NB4 (cell line): ENCODE results near the gene NDST1.

Experiments used
- DNase-seq: peaks from one replicate; pipeline ENCODE4 v3.0.0; 2010; ENCODE audit warnings: low read depth
- H3K4me3 ChIP-seq: one replicate; pipeline ENCODE4 v1.5.1; 2011; ENCODE audit warnings: mild to moderate bottlenecking, low read depth, low read length, moderate library complexity
- MAX ChIP-seq: IDR thresholded peaks from 2 replicates; pipeline ENCODE4 v1.6.1; 2011; ENCODE audit warnings: low read depth, low read length
- MYC ChIP-seq: IDR thresholded peaks from 2 replicates; pipeline ENCODE4 v1.6.1; 2011; ENCODE audit warnings: low read depth, low read length
- POLR2A ChIP-seq: IDR thresholded peaks from 2 replicates; pipeline ENCODE4 v1.6.1; 2011; ENCODE audit warnings: mild to moderate bottlenecking; ENCODE audit not compliant: insufficient read length; ENCODE audit errors: extremely low read depth
- TF ChIP-seq, protein P1 (sequence below): IDR thresholded peaks from one replicate; pipeline ENCODE4 v1.5.1; 2012; ENCODE audit warnings: low read depth, low read length

The NDST1 gene

GRCh38 chr5:150527808-150528207 lies 19.9 kb downstream of the NDST1 start:
- TF ChIP-seq MYC = no peak
- TF ChIP-seq, protein P1, sequence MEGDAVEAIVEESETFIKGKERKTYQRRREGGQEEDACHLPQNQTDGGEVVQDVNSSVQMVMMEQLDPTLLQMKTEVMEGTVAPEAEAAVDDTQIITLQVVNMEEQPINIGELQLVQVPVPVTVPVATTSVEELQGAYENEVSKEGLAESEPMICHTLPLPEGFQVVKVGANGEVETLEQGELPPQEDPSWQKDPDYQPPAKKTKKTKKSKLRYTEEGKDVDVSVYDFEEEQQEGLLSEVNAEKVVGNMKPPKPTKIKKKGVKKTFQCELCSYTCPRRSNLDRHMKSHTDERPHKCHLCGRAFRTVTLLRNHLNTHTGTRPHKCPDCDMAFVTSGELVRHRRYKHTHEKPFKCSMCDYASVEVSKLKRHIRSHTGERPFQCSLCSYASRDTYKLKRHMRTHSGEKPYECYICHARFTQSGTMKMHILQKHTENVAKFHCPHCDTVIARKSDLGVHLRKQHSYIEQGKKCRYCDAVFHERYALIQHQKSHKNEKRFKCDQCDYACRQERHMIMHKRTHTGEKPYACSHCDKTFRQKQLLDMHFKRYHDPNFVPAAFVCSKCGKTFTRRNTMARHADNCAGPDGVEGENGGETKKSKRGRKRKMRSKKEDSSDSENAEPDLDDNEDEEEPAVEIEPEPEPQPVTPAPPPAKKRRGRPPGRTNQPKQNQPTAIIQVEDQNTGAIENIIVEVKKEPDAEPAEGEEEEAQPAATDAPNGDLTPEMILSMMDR = no peak
- TF ChIP-seq POLR2A = no peak
- TF ChIP-seq MAX = no peak
- no peak for DNase-seq

GRCh38 chr5:150528924-150529546 lies 21.1 kb downstream of the NDST1 start:
- TF ChIP-seq POLR2A = no peak
- TF ChIP-seq, protein P1 = no peak
- TF ChIP-seq MAX = no peak
- no peak for TF ChIP-seq MYC
- no peak overlapping the region for H3K4me3 ChIP-seq
- no peak for DNase-seq

More at GRCh38 chr5:150527808-150528207, 19.9 kb downstream of the NDST1 start:
- H3K4me3 ChIP-seq = no peak overlapping the region

- no peak for DNase-seq
- TF ChIP-seq MAX = no peak
- TF ChIP-seq POLR2A = no peak
- TF ChIP-seq, protein P1 = no peak
- no peak for TF ChIP-seq MYC
- H3K4me3 ChIP-seq = no peak overlapping the region
Observed at GRCh38 chr5:150529555-150529954, 21.6 kb downstream of the NDST1 start.

- TF ChIP-seq POLR2A (no peak), MAX (no peak), MYC (no peak)
- TF ChIP-seq, protein P1 = no peak
- H3K4me3 ChIP-seq = no peak overlapping the region
- DNase-seq = no peak
Observed at GRCh38 chr5:150530423-150530822, 22.5 kb downstream of the NDST1 start.

DNA sequence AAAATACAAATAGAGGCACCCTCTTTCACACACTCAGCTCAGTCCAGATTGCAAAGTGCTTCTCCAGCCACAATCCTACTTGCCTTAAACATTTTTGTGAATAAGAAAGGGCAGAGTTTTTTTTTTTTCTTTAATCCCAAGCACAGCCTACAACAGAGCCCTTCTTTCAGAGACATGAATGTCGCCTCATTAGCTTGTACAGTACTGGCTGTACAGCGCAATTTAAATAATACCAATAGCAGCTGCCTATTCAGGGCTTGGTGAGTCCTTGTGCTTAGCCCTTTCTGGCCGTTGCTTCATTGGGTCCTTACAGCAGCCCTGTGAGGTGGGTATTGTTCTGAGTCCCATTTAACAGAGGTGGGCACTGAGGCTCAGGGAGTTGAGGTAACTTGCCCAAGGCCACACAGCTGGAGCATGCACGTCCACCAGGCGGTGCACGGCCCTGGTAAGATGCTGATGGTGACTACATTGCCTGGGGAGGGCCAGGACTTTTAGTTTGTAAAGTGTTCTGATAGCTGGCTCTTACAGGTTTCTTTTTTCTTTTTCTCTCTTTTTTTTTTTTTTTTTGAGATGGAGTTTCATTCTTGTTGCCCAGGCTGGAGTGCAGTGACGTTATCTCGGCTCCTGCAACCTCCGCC lies 23.1 kb downstream of the NDST1 start:
- H3K4me3 ChIP-seq = no peak overlapping the region
- DNase-seq = no peak
- no peak for TF ChIP-seq POLR2A
- no peak for TF ChIP-seq MAX
- TF ChIP-seq, protein P1 = no peak
- no peak for TF ChIP-seq MYC
